Measurements from ENCODE around the gene CRTAP.
"Not testable (repeated sequence)": the region's sequence is repeated elsewhere in the genome, so short reads cannot be mapped to it uniquely, and the experiment has no call there.

Gene CRTAP

GRCh38 chr3:33173672-33174071 lies 59.9 kb downstream of the CRTAP start:
- H3K4me3 ChIP-seq (replicated peaks; ENCODE audit: low read depth, low read length), result no peak overlapping the region
- no peak for DNase-seq (ENCODE audit: low read depth)
- no peak for TF ChIP-seq CTCF (IDR thresholded peaks at IDR 0.05; ENCODE audit: low read length, missing control alignments)

GRCh38 chr3:33174095-33174494 lies 60.3 kb downstream of the CRTAP start:
- H3K4me3 ChIP-seq (replicated peaks; ENCODE audit: low read depth, low read length), result no peak overlapping the region
- TF ChIP-seq CTCF (IDR thresholded peaks at IDR 0.05; ENCODE audit: low read length, missing control alignments), result no peak
- no peak for DNase-seq (ENCODE audit: low read depth)

- TF ChIP-seq CTCF (IDR thresholded peaks at IDR 0.05; ENCODE audit: low read length, missing control alignments), result no peak
- no peak for DNase-seq (ENCODE audit: low read depth)
Measured at GRCh38 chr3:33174711-33175414, 61.0 kb downstream of the CRTAP start.

GRCh38 chr3:33179132-33179531 lies 65.3 kb downstream of the CRTAP start:
- TF ChIP-seq CTCF (IDR thresholded peaks at IDR 0.05; ENCODE audit: low read length, missing control alignments), result no peak
- no peak overlapping the region for H3K4me3 ChIP-seq (replicated peaks; ENCODE audit: low read depth, low read length)
- no peak for DNase-seq (ENCODE audit: low read depth)

More at GRCh38 chr3:33174711-33175414, 61.0 kb downstream of the CRTAP start:
- no peak overlapping the region for H3K4me3 ChIP-seq (replicated peaks; ENCODE audit: low read depth, low read length)

GRCh38 chr3:33181229-33181628 lies 67.4 kb downstream of the CRTAP start:
- H3K4me3 ChIP-seq (replicated peaks; ENCODE audit: low read depth, low read length), result no peak overlapping the region
- no peak for TF ChIP-seq CTCF (IDR thresholded peaks at IDR 0.05; ENCODE audit: low read length, missing control alignments)
- DNase-seq (ENCODE audit: low read depth), result no peak

GRCh38 chr3:33181641-33182040 lies 67.8 kb downstream of the CRTAP start:
- not testable (repeated sequence) for DNase-seq (ENCODE audit: low read depth); H3K4me3 ChIP-seq (replicated peaks; ENCODE audit: low read depth, low read length)

- no peak for DNase-seq (ENCODE audit: low read depth)
- TF ChIP-seq CTCF (IDR thresholded peaks at IDR 0.05; ENCODE audit: low read length, missing control alignments), result no peak
- H3K4me3 ChIP-seq (replicated peaks; ENCODE audit: low read depth, low read length), result no peak overlapping the region
Measured at GRCh38 chr3:33184863-33185262, 71.0 kb downstream of the CRTAP start.
